A549 (cell line): ENCODE results near the gene HADHB.

Experiments used
- CEBPB ChIP-seq, 2 experiments: fragments of >200 bp in 1 of 2; sonication (Bioruptor Twin) in 1 of 2; formaldehyde crosslinking in 1 of 2; IDR thresholded peaks; 2 replicates each; pipeline ENCODE4 v1.6.1; 2012 to 2016
- EP300 ChIP-seq, 2 experiments: fragments of >200 bp; sonication (Bioruptor Twin); formaldehyde crosslinking; IDR thresholded peaks; 2 replicates in 1 of 2; 3 replicates in 1 of 2; pipeline ENCODE4 v1.6.1; 2016 to 2017
- HOXA7 ChIP-seq: fragments of 250-450 bp; sonication (Bioruptor Pico); IDR thresholded peaks from 2 replicates; pipeline ENCODE4 v1.5.0; 2020; ENCODE audit warnings: mild to moderate bottlenecking, moderate library complexity
- JUN ChIP-seq, 2 experiments: fragments of >200 bp; sonication (Bioruptor Twin); formaldehyde crosslinking; IDR thresholded peaks; 2 replicates in 1 of 2; 3 replicates in 1 of 2; pipeline ENCODE4 v1.6.1; 2016 to 2017
- MYC ChIP-seq: IDR thresholded peaks from 2 replicates; pipeline ENCODE4 v1.6.1; 2012; ENCODE audit warnings: mild to moderate bottlenecking, inconsistent platforms, low read length, improper control_type of control experiment, borderline replicate concordance
- POLR2A ChIP-seq: IDR thresholded peaks from 2 replicates; pipeline ENCODE4 v1.6.1; 2012; ENCODE audit warnings: mild to moderate bottlenecking, low read length
- RARB ChIP-seq: fragments of 250-450 bp; sonication (Bioruptor Pico); IDR thresholded peaks from 2 replicates; pipeline ENCODE4 v1.8.0; 2021; ENCODE audit warnings: mild to moderate bottlenecking, moderate library complexity
- TFCP2L1 ChIP-seq: fragments of 250-450 bp; sonication (Bioruptor Pico); IDR thresholded peaks from 2 replicates; pipeline ENCODE4 v1.5.0; 2021; ENCODE audit warnings: mild to moderate bottlenecking
- TF ChIP-seq, protein P1 (sequence below): fragments of >200 bp; sonication (Bioruptor Twin); formaldehyde crosslinking; IDR thresholded peaks from 3 replicates; pipeline ENCODE4 v1.5.1; 2016
- TF ChIP-seq, protein P2 (sequence below): fragments of 450-650 bp; IDR thresholded peaks from 2 replicates; pipeline ENCODE4 v1.6.1; 2014; ENCODE audit warnings: antibody characterized with exemption

DNA sequence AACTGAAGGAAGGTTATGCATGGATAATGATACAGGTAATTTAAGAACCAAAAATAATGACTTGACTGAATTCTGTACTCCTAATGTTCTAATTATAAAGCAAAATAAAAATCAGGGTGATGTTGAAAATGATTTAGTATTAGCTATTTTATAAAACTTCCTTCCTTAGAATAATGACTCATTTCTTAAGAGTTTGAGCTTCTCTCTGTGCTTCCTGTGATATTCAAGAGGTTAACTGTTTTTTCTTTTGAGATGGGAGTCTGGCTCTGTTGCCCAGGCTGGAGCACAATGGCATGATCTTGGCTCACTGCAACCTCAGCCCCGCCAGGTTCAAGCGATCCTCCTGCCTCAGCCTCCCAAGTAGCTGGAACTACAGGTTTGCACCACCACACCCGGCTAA is 15.1 kb upstream of the HADHB start:
- TF ChIP-seq, protein P1, sequence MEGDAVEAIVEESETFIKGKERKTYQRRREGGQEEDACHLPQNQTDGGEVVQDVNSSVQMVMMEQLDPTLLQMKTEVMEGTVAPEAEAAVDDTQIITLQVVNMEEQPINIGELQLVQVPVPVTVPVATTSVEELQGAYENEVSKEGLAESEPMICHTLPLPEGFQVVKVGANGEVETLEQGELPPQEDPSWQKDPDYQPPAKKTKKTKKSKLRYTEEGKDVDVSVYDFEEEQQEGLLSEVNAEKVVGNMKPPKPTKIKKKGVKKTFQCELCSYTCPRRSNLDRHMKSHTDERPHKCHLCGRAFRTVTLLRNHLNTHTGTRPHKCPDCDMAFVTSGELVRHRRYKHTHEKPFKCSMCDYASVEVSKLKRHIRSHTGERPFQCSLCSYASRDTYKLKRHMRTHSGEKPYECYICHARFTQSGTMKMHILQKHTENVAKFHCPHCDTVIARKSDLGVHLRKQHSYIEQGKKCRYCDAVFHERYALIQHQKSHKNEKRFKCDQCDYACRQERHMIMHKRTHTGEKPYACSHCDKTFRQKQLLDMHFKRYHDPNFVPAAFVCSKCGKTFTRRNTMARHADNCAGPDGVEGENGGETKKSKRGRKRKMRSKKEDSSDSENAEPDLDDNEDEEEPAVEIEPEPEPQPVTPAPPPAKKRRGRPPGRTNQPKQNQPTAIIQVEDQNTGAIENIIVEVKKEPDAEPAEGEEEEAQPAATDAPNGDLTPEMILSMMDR = no peak
- no peak for TF ChIP-seq JUN (IDR thresholded peaks at IDR 0.05)
- no peak for TF ChIP-seq HOXA7 (CRISPR knock-in tag)
- TF ChIP-seq, protein P2, sequence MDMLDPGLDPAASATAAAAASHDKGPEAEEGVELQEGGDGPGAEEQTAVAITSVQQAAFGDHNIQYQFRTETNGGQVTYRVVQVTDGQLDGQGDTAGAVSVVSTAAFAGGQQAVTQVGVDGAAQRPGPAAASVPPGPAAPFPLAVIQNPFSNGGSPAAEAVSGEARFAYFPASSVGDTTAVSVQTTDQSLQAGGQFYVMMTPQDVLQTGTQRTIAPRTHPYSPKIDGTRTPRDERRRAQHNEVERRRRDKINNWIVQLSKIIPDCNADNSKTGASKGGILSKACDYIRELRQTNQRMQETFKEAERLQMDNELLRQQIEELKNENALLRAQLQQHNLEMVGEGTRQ = no peak
- no peak for TF ChIP-seq RARB (CRISPR knock-in tag)
- no peak for TF ChIP-seq CEBPB (IDR thresholded peaks at IDR 0.05)
- TF ChIP-seq POLR2A = no peak
- no peak for TF ChIP-seq TFCP2L1
- no peak for TF ChIP-seq EP300 (IDR thresholded peaks at IDR 0.05)
- no peak for TF ChIP-seq MYC
